ENCODE data around the gene RNASEH1. TPM values are rescaled to one million over a fixed set of nuclear protein-coding genes. Genes with fewer than 3 reads are reported as not detected.
"Not testable (repeated sequence)": the region's sequence is repeated elsewhere in the genome, so short reads cannot be mapped to it uniquely, and the experiment has no call there.

Gene RNASEH1
- total and polyA plus RNA-seq, 2 experiments from 2014 or later: 33.2 to 40.7 TPM

GRCh38 chr2:3498783-3499394 lies 59.2 kb downstream of the RNASEH1 start (continued):
- TF ChIP-seq POLR2AphosphoS5 (IDR thresholded peaks at IDR 0.05; ENCODE audit: low read depth): no peak
- TF ChIP-seq EZH2 (IDR thresholded peaks at IDR 0.05; ENCODE audit: low read depth, unreplicated experiment): no peak
- no peak for TF ChIP-seq CTCF (conservative IDR thresholded peaks at IDR 0.05; ENCODE audit: low read depth in 2 of 2)
- no peak for TF ChIP-seq STAT1 (IDR thresholded peaks at IDR 0.05; ENCODE audit: unreplicated experiment)
- TF ChIP-seq, protein P1, sequence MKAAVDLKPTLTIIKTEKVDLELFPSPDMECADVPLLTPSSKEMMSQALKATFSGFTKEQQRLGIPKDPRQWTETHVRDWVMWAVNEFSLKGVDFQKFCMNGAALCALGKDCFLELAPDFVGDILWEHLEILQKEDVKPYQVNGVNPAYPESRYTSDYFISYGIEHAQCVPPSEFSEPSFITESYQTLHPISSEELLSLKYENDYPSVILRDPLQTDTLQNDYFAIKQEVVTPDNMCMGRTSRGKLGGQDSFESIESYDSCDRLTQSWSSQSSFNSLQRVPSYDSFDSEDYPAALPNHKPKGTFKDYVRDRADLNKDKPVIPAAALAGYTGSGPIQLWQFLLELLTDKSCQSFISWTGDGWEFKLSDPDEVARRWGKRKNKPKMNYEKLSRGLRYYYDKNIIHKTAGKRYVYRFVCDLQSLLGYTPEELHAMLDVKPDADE (IDR thresholded peaks at IDR 0.05): no peak
- no peak for TF ChIP-seq JUNB (IDR thresholded peaks at IDR 0.05; ENCODE audit: unreplicated experiment)
- TF ChIP-seq CREB1 (CRISPR knock-in tag; IDR thresholded peaks at IDR 0.05; ENCODE audit: low read depth): no peak
- TF ChIP-seq EZH2phosphoT487 (IDR thresholded peaks at IDR 0.05; ENCODE audit: unreplicated experiment): no peak
- TF ChIP-seq ZNF331 (CRISPR knock-in tag; IDR thresholded peaks at IDR 0.05; ENCODE audit: low read depth): no peak
- no peak for TF ChIP-seq NANOG (IDR thresholded peaks at IDR 0.05; ENCODE audit: borderline replicate concordance)

- not testable (repeated sequence) for H3K27ac Mint-ChIP-seq; H2AFZ ChIP-seq; H3K27me3 ChIP-seq (ENCODE audit: insufficient read depth); H3K9me2 ChIP-seq (ENCODE audit: insufficient read depth); H3K4me3 ChIP-seq; H3K27me3 Mint-ChIP-seq (ENCODE audit: insufficient read depth, low read depth, poor library complexity); H3K4me3 Mint-ChIP-seq; ATAC-seq; H3K79me2 ChIP-seq (replicated peaks; ENCODE audit: insufficient read depth); DNase-seq (ENCODE audit: low spot score); H3K4me2 ChIP-seq; H4K20me1 ChIP-seq (replicated peaks; ENCODE audit: insufficient read depth); H3K36me3 ChIP-seq (ENCODE audit: insufficient read depth); H3F3A ChIP-seq (replicated peaks; ENCODE audit: low read depth); H3K4me1 ChIP-seq (ENCODE audit: insufficient read depth); H3K9me3 Mint-ChIP-seq; H3K27ac ChIP-seq (ENCODE audit: low read depth)
- H3K36me3 Mint-ChIP-seq (ENCODE audit: low read depth): peaks cover 33% of the 10 kb centered on the region
- H3K4me1 Mint-ChIP-seq: peaks cover 13% of the 10 kb centered on the region; the same call in 2 of the 3 replicates
Measured at GRCh38 chr2:3496708-3497080, 61.4 kb downstream of the RNASEH1 start.

Other genes starting within 250 kb of the RNASEH1 start
- 40.5 and 46.3 TPM in 2 replicates for gene EIPR1, start 180.5 kb downstream of the RNASEH1 start, total RNA-seq (2014; rRNA removed; shearing (Covaris generic))
- gene EIPR1, start 180.5 kb downstream of the RNASEH1 start, polyA plus RNA-seq (2016; fragmentation: Nextera tagmentation; extraction: Ambion mirVana): 17.0 and 17.4 TPM in 2 replicates
- 50.8 and 57.7 TPM in 2 replicates for gene TRAPPC12, start 178.6 kb downstream of the RNASEH1 start, total RNA-seq (2014; rRNA removed; shearing (Covaris generic))
- 48.9 and 54.9 TPM in 2 replicates for gene TRAPPC12, start 178.6 kb downstream of the RNASEH1 start, polyA plus RNA-seq (2016; fragmentation: Nextera tagmentation; extraction: Ambion mirVana)
- 16.3 and 17.3 TPM in 2 replicates for gene ADI1, start 38.8 kb downstream of the RNASEH1 start, total RNA-seq (2014; rRNA removed; shearing (Covaris generic))
- 31.9 and 34.1 TPM in 2 replicates for gene ADI1, start 38.8 kb downstream of the RNASEH1 start, polyA plus RNA-seq (2016; fragmentation: Nextera tagmentation; extraction: Ambion mirVana)
- gene RPS7, start 16.9 kb upstream of the RNASEH1 start, total RNA-seq (2014; rRNA removed; shearing (Covaris generic)): 2,575 and 2,742 TPM in 2 replicates
- 2,161 and 2,244 TPM in 2 replicates for gene RPS7, start 16.9 kb upstream of the RNASEH1 start, polyA plus RNA-seq (2016; fragmentation: Nextera tagmentation; extraction: Ambion mirVana)
- gene COLEC11, start 36.8 kb upstream of the RNASEH1 start, total RNA-seq (2014; rRNA removed; shearing (Covaris generic)): 0.43 and 1.3 TPM in 2 replicates
- gene COLEC11, start 36.8 kb upstream of the RNASEH1 start, polyA plus RNA-seq (2016; fragmentation: Nextera tagmentation; extraction: Ambion mirVana): 1.5 and 1.8 TPM in 2 replicates
- not detected in 2 replicates for gene ALLC, start 99.9 kb upstream of the RNASEH1 start, total RNA-seq (2014; rRNA removed; shearing (Covaris generic))
- gene ALLC, start 99.9 kb upstream of the RNASEH1 start, polyA plus RNA-seq (2016; fragmentation: Nextera tagmentation; extraction: Ambion mirVana): not detected in 2 replicates
- gene DCDC2C, start 145.2 kb upstream of the RNASEH1 start, total RNA-seq (2014; rRNA removed; shearing (Covaris generic)): not detected in 2 replicates
- gene DCDC2C, start 145.2 kb upstream of the RNASEH1 start, polyA plus RNA-seq (2016; fragmentation: Nextera tagmentation; extraction: Ambion mirVana): 0.45 and 0.50 TPM in 2 replicates

Measured in GM23338 (cell line).